SU-DHL-6 (cell line): ENCODE measurements around the gene CHCHD3.

Source experiments
- CTCF ChIP-seq: fragments of 200-600 bp; sonication (generic); IDR thresholded peaks from one replicate; pipeline ENCODE4 v1.5.1; 2017; ENCODE audit warnings: antibody characterized with exemption, mild to moderate bottlenecking, low read length, moderate library complexity; ENCODE audit not compliant: insufficient read depth, poor library complexity, severe bottlenecking
- EZH2phosphoT487 ChIP-seq: fragments of 200-600 bp; sonication (generic), shearing (Covaris generic); conservative IDR thresholded peaks from 2 replicates; pipeline ENCODE4 v1.6.1; 2018; ENCODE audit warnings: mild to moderate bottlenecking, antibody characterized with exemption, low read length, moderate library complexity, mixed read lengths

DNA sequence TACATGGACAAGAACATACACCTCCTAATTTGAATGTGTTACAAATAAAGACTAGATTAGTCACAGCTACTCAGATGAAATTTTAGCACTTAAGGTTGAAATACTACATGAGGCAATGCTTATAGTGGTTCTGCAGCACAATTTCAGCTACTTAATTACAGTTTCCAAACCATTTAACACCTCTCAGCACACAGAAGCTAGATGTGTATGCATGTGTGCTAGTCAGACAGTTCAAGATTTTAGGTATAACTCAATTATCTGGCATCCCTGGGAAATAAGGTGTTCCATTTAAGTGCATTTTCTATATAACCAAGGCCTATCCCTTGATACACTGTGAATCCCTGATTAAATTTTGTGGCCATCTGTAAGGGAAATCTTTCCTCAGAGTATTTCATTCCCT, 141.8 kb downstream of the CHCHD3 start:
- TF ChIP-seq CTCF, result no peak
- TF ChIP-seq EZH2phosphoT487, result no peak
